B cell (primary cell): Measurements from ENCODE around the gene INHBB. TPM values are rescaled to one million over a fixed set of nuclear protein-coding genes. Genes with fewer than 3 reads are reported as not detected.

Experiments used
- ATAC-seq: fragments of 200-7000 bp; cut with Tn5 transposase; one replicate; pipeline ENCODE4 v1.10.0; 2021; ENCODE audit warnings: low read depth, mild to moderate bottlenecking, moderate number of reproducible peaks, moderate library complexity
- CTCF ChIA-PET: fragments of 350-600 bp; sonication (Branson Sonifier 250); formaldehyde crosslinking; loops from one replicate; lab custom pipeline; 2021; ENCODE audit warnings: antibody characterized with exemption, inconsistent platforms; lab: Charles Lee
- POLR2A ChIA-PET: fragments of 350-600 bp; sonication (Branson Sonifier 250); formaldehyde crosslinking; loops from one replicate; lab custom pipeline; 2021; ENCODE audit warnings: antibody characterized with exemption; lab: Charles Lee
- DNase-seq: peaks from one replicate; pipeline ENCODE4 v3.0.0; 2013
- H2AFZ ChIP-seq: 2 replicates; pipeline ENCODE4 v1.6.1; 2012; ENCODE audit warnings: mild to moderate bottlenecking, low read depth, low read length; ENCODE audit not compliant: insufficient read depth, poor library complexity, severe bottlenecking
- H3K27ac ChIP-seq, 2 donors: 1 replicate in 1 of 2; 2 replicates in 1 of 2; pipeline ENCODE4 v1.5.1; 2012 to 2013; ENCODE audit warnings: low read length in 2 of 2, mild to moderate bottlenecking in 2 of 2, moderate library complexity in 1 of 2
- H3K27me3 ChIP-seq, 4 experiments: fragments of 200-600 bp in 1 of 4; sonication (generic) in 1 of 4; replicated peaks in 1 of 4; 1 replicate in 2 of 4; 2 replicates in 2 of 4; pipeline versions ENCODE4 v1.6.1 to v1.7.0; 2013 to 2016; ENCODE audit warnings: low read length in 3 of 4, mild to moderate bottlenecking in 2 of 4, mixed read lengths in 1 of 4, moderate library complexity in 1 of 4; ENCODE audit not compliant: insufficient read depth in 4 of 4, control insufficient read depth in 3 of 4; ENCODE audit errors: control extremely low read depth in 1 of 4
- H3K36me3 ChIP-seq, 2 experiments: replicated peaks in 1 of 2; 1 replicate in 1 of 2; 2 replicates in 1 of 2; pipeline versions ENCODE4 v1.6.1 to v1.7.1; 2013; ENCODE audit warnings: low read length in 1 of 2; ENCODE audit not compliant: insufficient read depth in 2 of 2, control insufficient read depth in 1 of 2; ENCODE audit errors: control extremely low read depth in 1 of 2, extremely low read depth in 1 of 2
- H3K4me1 ChIP-seq, 2 donors: fragments of 200-600 bp in 1 of 2; sonication (generic) in 1 of 2; 1 replicate in 1 of 2; 2 replicates in 1 of 2; pipeline versions ENCODE4 v1.5.1 to v1.6.1; 2013 to 2017; ENCODE audit warnings: low read length in 2 of 2; ENCODE audit not compliant: control insufficient read depth in 2 of 2, insufficient read depth in 2 of 2
- H3K4me2 ChIP-seq: replicated peaks from 2 replicates; pipeline ENCODE3; 2012; ENCODE audit warnings: mild to moderate bottlenecking, low read depth, low read length; ENCODE audit not compliant: poor library complexity, severe bottlenecking
- H3K4me3 ChIP-seq, 5 experiments: fragments of 200-600 bp in 1 of 5; sonication (generic) in 1 of 5; 1 replicate in 3 of 5; 2 replicates in 2 of 5; pipeline versions ENCODE4 v1.5.1 to v1.7.0; 2011 to 2016; ENCODE audit warnings: low read length in 4 of 5, mild to moderate bottlenecking in 4 of 5, low read depth in 2 of 5, control low read depth in 1 of 5, moderate library complexity in 1 of 5; ENCODE audit not compliant: insufficient read depth in 1 of 5; ENCODE audit errors: control extremely low read depth in 1 of 5, extremely low read depth in 1 of 5
- H3K79me2 ChIP-seq: fragments of 200-600 bp; sonication (generic); one replicate; pipeline ENCODE4 v1.6.0; 2016; ENCODE audit warnings: low read length; ENCODE audit not compliant: control insufficient read depth, insufficient read depth
- H3K9ac ChIP-seq: fragments of 200-600 bp; sonication (generic); 2 replicates; pipeline ENCODE4 v1.6.1; 2017; ENCODE audit warnings: mild to moderate bottlenecking, low read length, moderate library complexity
- H3K9me3 ChIP-seq, 3 donors: one replicate each; pipeline versions ENCODE4 v1.6.1 to v1.7.1; 2013; ENCODE audit warnings: low read length in 2 of 3; ENCODE audit not compliant: control insufficient read depth in 2 of 3, insufficient read depth in 1 of 3; ENCODE audit errors: control extremely low read depth in 1 of 3
- H4K20me1 ChIP-seq: 2 replicates; pipeline ENCODE4 v1.6.0; 2012; ENCODE audit warnings: mild to moderate bottlenecking, low read length; ENCODE audit not compliant: insufficient read depth, control insufficient read depth, poor library complexity, severe bottlenecking
- H3K27ac Mint-ChIP-seq: one replicate; pipeline ENCODE4 v1.8.0; 2021; ENCODE audit warnings: mixed read lengths
- H3K27me3 Mint-ChIP-seq: one replicate; pipeline ENCODE4 v1.8.0; 2021; ENCODE audit warnings: mixed read lengths
- H3K4me1 Mint-ChIP-seq: one replicate; pipeline ENCODE4 v1.8.0; 2021; ENCODE audit warnings: mixed read lengths
- H3K4me3 Mint-ChIP-seq: one replicate; pipeline ENCODE4 v1.8.0; 2021; ENCODE audit warnings: mixed read lengths
- H3K9me3 Mint-ChIP-seq: one replicate; pipeline ENCODE4 v1.8.0; 2022; ENCODE audit warnings: mixed read lengths; ENCODE audit not compliant: insufficient read depth
- CTCF ChIP-seq: fragments of 200-600 bp; IDR thresholded peaks from one replicate; pipeline ENCODE4 v1.8.0; 2022; ENCODE audit warnings: antibody characterized with exemption, mild to moderate bottlenecking
- EZH2 ChIP-seq: IDR thresholded peaks from 2 replicates; pipeline ENCODE4 v1.6.1; 2012; ENCODE audit warnings: borderline replicate concordance, low read depth, mild to moderate bottlenecking, moderate library complexity, low read length; ENCODE audit not compliant: insufficient read depth, poor library complexity, severe bottlenecking
- WGBS: methylation state at CpG from one replicate; pipeline ENCODE4 v1.1.5; 2013; ENCODE audit warnings: missing lambda C conversion rate; ENCODE audit not compliant: insufficient coverage; 5-methylcytosine and 5-hydroxymethylcytosine counted together
- intact Hi-C: fragments of 100-400 bp; cut with micrococcal nuclease; formaldehyde crosslinking; loops from one replicate; pipeline ENCODE4 v1.10.0; 2022
- polyA plus RNA-seq: library from polyadenylated mRNA; depleted of rRNA; stranded (reverse); fragments of >200 nt; gene quantifications from 2 replicates; pipeline ENCODE4 v1.2.3, GENCODE V29; 2012
- total RNA-seq, 2 donors: library from RNA; stranded (reverse); fragments of 120-200 nt in 1 of 2; gene quantifications; 1 replicate in 1 of 2; 2 replicates in 1 of 2; pipeline versions ENCODE4 v1.2.3 to v1.2.4, GENCODE V29; 2013 to 2022

The INHBB gene
- total and polyA plus RNA-seq, 2 donors (not counting 1 experiment from before 2014, with no cell fraction given): 0.03 TPM; not detected in 1

GRCh38 chr2:120395221-120396012, 49.5 kb downstream of the INHBB start:
- no peak overlapping the region for H3K27ac ChIP-seq
- H3K79me2 ChIP-seq: no peaks in the 10 kb centered on the region
- H3K9ac ChIP-seq: no peak overlapping the region
- peaks cover 14% of the 10 kb centered on the region for H3K27me3 Mint-ChIP-seq
- no peak for DNase-seq
- TF ChIP-seq EZH2 (no peak), CTCF (no peak)
- no peaks in the 10 kb centered on the region for H3K4me1 ChIP-seq
- no peaks in the 10 kb centered on the region for H4K20me1 ChIP-seq
- 90% methylated on average over 16 of the region's 21 CpGs for WGBS
- H3K4me3 Mint-ChIP-seq: no peak overlapping the region
- no peaks in the 10 kb centered on the region for H3K4me1 Mint-ChIP-seq
- ATAC-seq: no peak
- peaks cover 0 to 10% (median 0%) of the 10 kb centered on the region in 3 donors for H3K9me3 ChIP-seq
- ChIA-PET CTCF (no interaction called here), POLR2A (no interaction called here)
- H3K9me3 Mint-ChIP-seq: no peaks in the 10 kb centered on the region
- intact Hi-C loops: no loop called here
- no peak overlapping the region for H3K4me3 ChIP-seq
- no peaks in the 10 kb centered on the region for H3K27me3 ChIP-seq
- no peaks in the 10 kb centered on the region for H3K36me3 ChIP-seq
- no peak overlapping the region for H3K4me2 ChIP-seq
- H2AFZ ChIP-seq: no peak overlapping the region
- H3K27ac Mint-ChIP-seq: no peak overlapping the region
